Trophoblast cell (in vitro differentiated cells and primary cell): Measurements from ENCODE around the gene EPOP.

ENCODE experiments used
- DNase-seq, 2 donors: peaks; one replicate each; pipeline ENCODE4 v3.0.0-alpha.2; 2016
- H2AFZ ChIP-seq: 2 replicates; pipeline ENCODE4 v1.6.1; 2013; ENCODE audit warnings: low read length, moderate library complexity, mild to moderate bottlenecking; ENCODE audit not compliant: insufficient read depth, poor library complexity
- H2AK5ac ChIP-seq: 2 replicates; pipeline ENCODE4 v1.6.1; 2013; ENCODE audit warnings: mild to moderate bottlenecking, low read length
- H2BK120ac ChIP-seq: 2 replicates; pipeline ENCODE4 v1.6.1; 2013; ENCODE audit warnings: low read length, mild to moderate bottlenecking, moderate library complexity; ENCODE audit not compliant: insufficient read depth, poor library complexity
- H2BK12ac ChIP-seq: 2 replicates; pipeline ENCODE4 v1.6.1; 2013; ENCODE audit warnings: mild to moderate bottlenecking, low read length, moderate library complexity
- H2BK5ac ChIP-seq: 2 replicates; pipeline ENCODE4 v1.6.1; 2013; ENCODE audit warnings: low read length, low read depth, moderate library complexity, mild to moderate bottlenecking; ENCODE audit not compliant: poor library complexity
- H3K14ac ChIP-seq: 2 replicates; pipeline ENCODE4 v1.6.1; 2013; ENCODE audit warnings: mild to moderate bottlenecking, low read length
- H3K18ac ChIP-seq: 2 replicates; pipeline ENCODE4 v1.6.1; 2013; ENCODE audit warnings: mild to moderate bottlenecking, low read length
- H3K23ac ChIP-seq: 2 replicates; pipeline ENCODE4 v1.6.1; 2013; ENCODE audit warnings: low read length
- H3K27ac ChIP-seq: 2 replicates; pipeline ENCODE4 v1.5.1; 2013; ENCODE audit warnings: low read depth, mild to moderate bottlenecking, inconsistent platforms, low read length, moderate library complexity
- H3K27me3 ChIP-seq: 2 replicates; pipeline ENCODE4 v1.6.1; 2013; ENCODE audit warnings: inconsistent platforms, mild to moderate bottlenecking, low read length, moderate library complexity; ENCODE audit not compliant: insufficient read depth
- H3K36me3 ChIP-seq, 2 experiments: 1 replicate in 1 of 2; 2 replicates in 1 of 2; pipeline ENCODE4 v1.6.1; 2013; ENCODE audit warnings: low read length in 2 of 2, mild to moderate bottlenecking in 2 of 2, moderate library complexity in 1 of 2; ENCODE audit not compliant: insufficient read depth in 2 of 2, control insufficient read depth in 1 of 2
- H3K4ac ChIP-seq: 2 replicates; pipeline ENCODE4 v1.6.1; 2013; ENCODE audit warnings: low read depth, mild to moderate bottlenecking, low read length, moderate library complexity
- H3K4me1 ChIP-seq, 2 experiments: 1 replicate in 1 of 2; 2 replicates in 1 of 2; pipeline ENCODE4 v1.6.1; 2013; ENCODE audit warnings: low read length in 2 of 2, mild to moderate bottlenecking in 2 of 2, moderate library complexity in 1 of 2; ENCODE audit not compliant: insufficient read depth in 2 of 2, control insufficient read depth in 1 of 2
- H3K4me2 ChIP-seq: 2 replicates; pipeline ENCODE4 v1.6.1; 2013; ENCODE audit warnings: inconsistent platforms, mild to moderate bottlenecking, low read length, moderate library complexity
- H3K4me3 ChIP-seq: 2 replicates; pipeline ENCODE4 v1.5.1; 2013; ENCODE audit warnings: mild to moderate bottlenecking, low read depth, low read length, inconsistent platforms
- H3K79me1 ChIP-seq: one replicate; pipeline ENCODE4 v1.6.1; 2013; ENCODE audit warnings: low read length
- H3K79me2 ChIP-seq: 2 replicates; pipeline ENCODE4 v1.6.1; 2013; ENCODE audit warnings: low read length, mild to moderate bottlenecking; ENCODE audit not compliant: control insufficient read depth, insufficient read depth, poor library complexity
- H3K9ac ChIP-seq: 2 replicates; pipeline ENCODE4 v1.6.1; 2013; ENCODE audit warnings: mild to moderate bottlenecking, low read length
- H3K9me3 ChIP-seq: 2 replicates; pipeline ENCODE4 v1.6.1; 2013; ENCODE audit warnings: low read depth, mild to moderate bottlenecking, control low read depth, inconsistent platforms, low read length; ENCODE audit not compliant: insufficient read depth
- H4K12ac ChIP-seq: 2 replicates; pipeline ENCODE4 v1.6.1; 2013; ENCODE audit warnings: low read depth, mild to moderate bottlenecking, low read length, moderate library complexity
- H4K8ac ChIP-seq: 2 replicates; pipeline ENCODE4 v1.6.1; 2013; ENCODE audit warnings: low read depth, mild to moderate bottlenecking, low read length, moderate library complexity
- H4K91ac ChIP-seq: one replicate; pipeline ENCODE4 v1.6.1; 2013; ENCODE audit warnings: low read depth, mild to moderate bottlenecking, low read length, moderate library complexity
- WGBS: extraction: QIAGEN DNeasy Blood & Tissue Kit; methylation state at CpG from one replicate; pipeline ENCODE4 v1.1.7; 2013; ENCODE audit warnings: missing lambda C conversion rate; ENCODE audit not compliant: insufficient read length, insufficient coverage; ENCODE audit errors: extremely low coverage; 5-methylcytosine and 5-hydroxymethylcytosine counted together

EPOP gene

GRCh38 chr17:38656959-38657823 is 17.6 kb downstream of the EPOP start:
- Histone ChIP-seq H3K9me3 (no peaks in the 10 kb centered on the region), H3K79me2 (no peaks in the 10 kb centered on the region), H3K23ac (no peak overlapping the region), H2BK120ac (no peak overlapping the region), H4K91ac (no peak overlapping the region), H3K4me1 (no peaks in the 10 kb centered on the region), H3K4me2 (no peak overlapping the region), H2BK5ac (no peak overlapping the region), H3K27me3 (no peaks in the 10 kb centered on the region), H3K18ac (no peak overlapping the region), H4K8ac (no peak overlapping the region), H3K36me3 (no peaks in the 10 kb centered on the region), H4K12ac (no peak overlapping the region), H3K9ac (no peak overlapping the region), H2BK12ac (no peak overlapping the region), H3K27ac (no peak overlapping the region), H3K4ac (no peak overlapping the region), H2AK5ac (no peak overlapping the region), H3K79me1 (no peaks in the 10 kb centered on the region), H3K4me3 (no peak overlapping the region), H3K14ac (no peak overlapping the region), H2AFZ (no peak overlapping the region)
- no CpG with 5 or more reads among the region's 27 CpGs for WGBS
- no peak for DNase-seq

DNA sequence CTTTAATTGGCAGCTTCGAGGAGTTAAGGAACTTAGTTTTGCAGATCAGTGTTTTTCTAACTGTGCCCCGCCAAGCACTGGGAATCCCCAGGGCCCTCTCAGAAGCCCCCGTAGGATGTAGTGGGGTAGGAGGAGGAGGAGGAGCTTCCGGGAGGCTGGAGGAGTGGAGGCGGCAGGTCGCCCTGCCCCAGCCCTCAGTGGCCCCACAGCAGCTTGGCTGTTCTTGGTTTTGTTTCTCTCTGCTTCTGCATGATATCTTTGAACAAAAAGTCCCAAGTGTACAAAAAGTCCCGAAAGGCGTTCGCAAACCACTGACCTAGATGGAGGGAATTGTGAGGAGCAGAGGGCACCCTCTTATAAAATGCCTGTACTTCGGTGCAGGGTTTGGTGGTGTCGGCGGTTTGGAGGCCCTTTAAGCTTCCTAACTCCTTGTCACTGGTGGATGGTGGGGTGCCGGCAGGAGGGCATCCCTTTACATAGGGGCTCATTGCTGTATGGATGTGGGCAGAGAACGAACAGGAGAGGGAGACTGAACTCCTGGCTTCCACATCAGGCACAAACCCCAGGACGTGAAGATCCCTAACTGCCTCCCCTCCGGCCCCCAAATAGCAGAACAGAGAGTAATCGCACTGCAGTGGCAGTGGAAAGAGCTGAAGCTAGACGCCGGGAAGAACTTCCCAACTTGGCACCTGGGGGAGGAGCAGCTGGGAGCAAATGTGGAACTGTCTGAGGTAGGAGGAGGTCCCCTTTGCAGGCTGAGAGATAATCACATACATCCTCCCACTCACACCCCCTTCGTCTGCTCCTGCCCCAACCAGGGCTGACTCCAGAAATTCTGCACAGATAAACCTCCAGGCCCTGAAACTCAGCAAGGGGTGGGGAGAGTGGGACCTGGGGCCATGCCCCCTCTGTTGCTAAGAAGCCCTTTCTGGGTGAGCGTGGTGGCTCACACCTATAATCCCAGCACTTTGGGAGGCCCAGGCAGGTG is 20.1 kb downstream of the EPOP start:
- no peak overlapping the region for H3K27ac ChIP-seq
- H2BK5ac ChIP-seq, result no peak overlapping the region
- H3K23ac ChIP-seq, result no peak overlapping the region
- no peak overlapping the region for H2AK5ac ChIP-seq
- no peaks in the 10 kb centered on the region for H3K9me3 ChIP-seq
- no peak overlapping the region for H4K8ac ChIP-seq
- H3K4me1 ChIP-seq, result no peaks in the 10 kb centered on the region
- DNase-seq, result no peak
- H3K4me3 ChIP-seq, result no peak overlapping the region
- no peak overlapping the region for H4K12ac ChIP-seq
- no peaks in the 10 kb centered on the region for H3K79me2 ChIP-seq
- no peak overlapping the region for H3K18ac ChIP-seq
- no peaks in the 10 kb centered on the region for H3K79me1 ChIP-seq
- H3K4me2 ChIP-seq, result no peak overlapping the region
- no peak overlapping the region for H2BK12ac ChIP-seq
- H3K9ac ChIP-seq, result no peak overlapping the region
- H2AFZ ChIP-seq, result no peak overlapping the region
- H4K91ac ChIP-seq, result no peak overlapping the region
- no CpG with 5 or more reads among the region's 21 CpGs for WGBS
- H3K14ac ChIP-seq, result no peak overlapping the region
- no peak overlapping the region for H3K4ac ChIP-seq
- H3K36me3 ChIP-seq, result no peaks in the 10 kb centered on the region
- no peak overlapping the region for H2BK120ac ChIP-seq
- no peaks in the 10 kb centered on the region for H3K27me3 ChIP-seq

DNA sequence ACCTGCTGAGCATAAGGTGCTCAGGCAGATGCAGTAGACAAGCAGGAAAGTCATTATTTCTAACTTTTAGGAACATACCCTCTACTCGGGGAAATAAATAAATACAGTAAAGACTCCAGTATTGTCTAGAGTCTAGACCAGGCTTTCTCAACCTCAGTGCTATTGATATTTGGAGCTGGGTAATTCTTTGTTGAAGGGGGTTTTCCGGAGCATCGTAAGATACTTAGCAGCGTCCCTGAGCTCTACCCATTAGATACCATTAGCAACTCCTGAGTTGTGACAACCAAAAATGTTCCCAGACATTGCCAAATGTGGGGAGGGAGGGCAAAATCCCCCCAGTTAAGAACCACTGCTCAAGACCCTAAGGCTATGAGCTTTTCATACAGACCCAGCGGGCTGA is 21.1 kb downstream of the EPOP start:
- Histone ChIP-seq H2AK5ac (no peak overlapping the region), H3K23ac (no peak overlapping the region), H3K4me3 (no peak overlapping the region), H3K4me1 (no peaks in the 10 kb centered on the region), H3K79me1 (no peaks in the 10 kb centered on the region), H3K27me3 (no peaks in the 10 kb centered on the region), H3K9ac (no peak overlapping the region), H2BK12ac (no peak overlapping the region), H3K36me3 (no peaks in the 10 kb centered on the region), H3K18ac (no peak overlapping the region), H3K9me3 (no peaks in the 10 kb centered on the region), H3K4me2 (no peak overlapping the region), H3K14ac (no peak overlapping the region), H2BK120ac (no peak overlapping the region), H2AFZ (no peak overlapping the region), H2BK5ac (no peak overlapping the region), H3K79me2 (no peaks in the 10 kb centered on the region), H4K12ac (no peak overlapping the region), H3K27ac (no peak overlapping the region), H4K91ac (no peak overlapping the region), H4K8ac (no peak overlapping the region), H3K4ac (no peak overlapping the region)
- no CpG with 5 or more reads among the region's 5 CpGs for WGBS
- DNase-seq, result no peak

DNA sequence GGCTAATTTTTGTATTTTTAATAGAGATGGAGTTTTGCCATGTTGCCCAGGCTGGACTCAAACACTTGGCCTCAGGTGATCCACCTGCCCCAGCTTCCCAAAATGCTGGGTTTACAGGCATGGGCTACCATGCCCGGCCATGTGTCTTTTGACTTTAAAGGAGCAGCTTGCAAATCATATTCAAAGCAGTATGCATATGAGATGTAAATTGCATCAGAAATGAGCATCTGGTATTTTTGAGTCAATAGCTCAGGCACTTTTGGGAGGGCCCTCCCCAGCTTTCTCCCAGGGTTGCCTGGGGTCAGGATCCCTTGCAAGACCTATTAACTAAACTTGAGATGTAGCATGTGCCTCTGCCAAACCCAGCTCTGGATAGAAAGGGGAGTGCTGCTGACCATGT is 21.5 kb downstream of the EPOP start:
- Histone ChIP-seq H3K23ac (no peak overlapping the region), H4K8ac (no peak overlapping the region), H2AK5ac (no peak overlapping the region), H3K27me3 (no peaks in the 10 kb centered on the region), H2BK5ac (no peak overlapping the region), H3K36me3 (no peaks in the 10 kb centered on the region), H4K91ac (no peak overlapping the region), H3K4me1 (no peaks in the 10 kb centered on the region), H3K4ac (no peak overlapping the region), H3K9ac (no peak overlapping the region), H3K4me3 (no peak overlapping the region), H3K14ac (no peak overlapping the region), H3K18ac (no peak overlapping the region), H2AFZ (no peak overlapping the region), H3K27ac (no peak overlapping the region), H3K9me3 (no peaks in the 10 kb centered on the region), H3K79me1 (no peaks in the 10 kb centered on the region), H2BK12ac (no peak overlapping the region), H3K4me2 (no peak overlapping the region), H2BK120ac (no peak overlapping the region), H3K79me2 (no peaks in the 10 kb centered on the region), H4K12ac (no peak overlapping the region)
- no peak for DNase-seq
- no CpG with 5 or more reads among the region's 1 CpG for WGBS
